ENCODE data around the gene KRT13.

KRT13 gene

DNA sequence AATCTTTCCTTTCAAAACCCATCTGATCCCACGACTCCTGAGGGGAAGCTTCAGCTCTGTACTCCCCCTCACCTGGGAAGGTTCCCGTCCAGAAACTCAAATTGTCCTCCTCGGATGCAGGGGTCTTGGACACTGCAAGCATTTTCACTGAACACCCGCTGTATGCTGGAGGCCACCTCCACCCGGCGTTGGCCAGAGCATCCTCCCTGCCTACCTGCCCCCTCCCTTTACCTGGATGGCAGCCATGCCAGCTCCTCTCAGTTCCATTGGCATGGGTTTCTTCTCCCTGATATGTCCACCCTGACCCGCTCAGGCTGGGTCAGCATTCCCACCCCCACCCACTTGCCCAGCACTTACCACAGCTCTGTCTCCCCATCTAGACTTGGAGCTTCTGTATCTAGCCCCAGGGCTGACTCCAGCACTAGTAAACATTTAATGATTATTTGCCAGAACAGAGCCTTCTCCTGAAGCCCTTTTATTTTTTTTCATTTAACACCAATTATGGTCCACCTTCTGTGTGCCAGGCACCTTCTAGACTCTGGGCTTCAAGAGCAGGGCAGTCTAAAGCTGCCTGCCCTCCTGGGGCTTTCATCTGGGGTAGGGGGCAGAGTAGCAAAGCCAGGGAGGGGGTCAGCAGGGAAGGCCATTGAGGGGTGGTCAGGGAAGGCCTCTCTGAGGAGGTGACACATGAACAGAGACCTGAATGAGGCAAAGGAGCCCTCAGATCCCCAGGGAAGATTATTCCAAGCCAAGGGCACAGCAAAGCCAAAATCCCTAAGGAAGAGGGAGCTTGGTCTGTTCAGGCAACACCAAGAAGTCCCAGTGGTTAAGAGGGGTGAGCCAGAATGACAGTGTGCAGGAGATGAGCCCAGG is 31.6 kb upstream of the KRT13 start:
- DNase-seq: no peak

DNA sequence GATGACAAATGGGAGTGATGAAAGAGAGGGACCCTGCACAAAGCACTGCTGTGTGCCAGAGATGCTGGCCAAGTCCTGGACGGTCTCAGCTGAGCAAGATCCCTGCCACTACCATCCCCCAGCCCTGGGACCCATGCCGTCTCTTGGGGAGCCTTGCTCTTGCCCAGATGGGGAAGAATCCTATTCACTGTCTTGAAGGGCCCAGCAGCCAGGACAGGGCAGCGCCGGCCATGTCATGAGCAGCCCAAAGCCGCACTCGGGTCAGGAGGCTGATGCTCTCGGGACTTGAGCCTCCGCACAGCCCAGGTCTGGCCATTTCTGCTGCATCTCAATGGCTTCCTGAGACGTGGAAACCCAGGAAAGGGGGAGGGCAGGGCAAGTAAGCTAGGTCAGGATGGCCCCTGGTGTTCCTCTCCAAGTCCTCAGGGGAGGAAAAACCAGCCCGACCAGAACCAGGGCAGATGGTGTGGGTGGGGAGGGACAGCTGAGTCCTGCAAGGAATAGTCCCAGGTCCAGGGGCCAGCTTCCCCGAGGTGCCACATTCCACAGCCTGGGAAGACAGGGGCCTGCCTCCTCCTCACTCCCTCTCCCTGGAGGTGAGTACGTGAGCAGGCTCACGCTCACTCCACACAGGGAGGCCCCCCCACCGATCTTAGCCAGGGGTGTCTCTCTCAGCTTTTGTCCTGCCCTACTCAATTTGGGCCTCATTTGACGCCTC is 30.5 kb upstream of the KRT13 start:
- DNase-seq: no peak

DNA sequence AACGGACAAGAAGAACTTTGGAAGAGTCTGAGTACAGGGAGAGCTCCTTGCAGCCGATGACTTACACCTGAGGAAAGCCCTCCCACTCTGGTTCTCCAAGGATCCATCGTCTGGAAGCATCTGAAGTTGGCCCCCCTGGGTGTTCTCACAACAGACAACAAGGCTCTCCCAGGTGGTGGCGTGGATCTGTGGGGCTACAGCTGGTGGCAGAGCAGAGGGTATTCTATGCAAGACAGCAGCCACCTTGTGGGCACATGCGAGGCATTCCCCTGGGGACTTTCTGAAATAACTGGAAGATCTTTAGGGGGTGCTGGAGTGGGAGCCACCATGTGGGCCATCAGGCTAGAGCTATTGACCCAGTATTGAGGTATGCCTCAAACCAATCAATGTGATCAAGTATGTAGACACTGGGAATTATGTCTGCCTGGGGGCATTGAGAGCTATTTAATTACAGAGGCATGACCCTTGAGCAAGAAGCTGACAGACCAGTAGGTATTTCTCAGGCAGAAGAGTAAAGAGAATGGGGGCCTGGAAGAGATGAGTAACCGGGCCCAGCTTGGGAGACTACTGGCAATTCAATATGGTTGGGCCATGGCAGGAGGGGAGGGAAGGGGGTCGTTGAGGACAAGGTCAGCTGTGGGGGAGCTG is 29.6 kb upstream of the KRT13 start:
- no peak for DNase-seq

DNA sequence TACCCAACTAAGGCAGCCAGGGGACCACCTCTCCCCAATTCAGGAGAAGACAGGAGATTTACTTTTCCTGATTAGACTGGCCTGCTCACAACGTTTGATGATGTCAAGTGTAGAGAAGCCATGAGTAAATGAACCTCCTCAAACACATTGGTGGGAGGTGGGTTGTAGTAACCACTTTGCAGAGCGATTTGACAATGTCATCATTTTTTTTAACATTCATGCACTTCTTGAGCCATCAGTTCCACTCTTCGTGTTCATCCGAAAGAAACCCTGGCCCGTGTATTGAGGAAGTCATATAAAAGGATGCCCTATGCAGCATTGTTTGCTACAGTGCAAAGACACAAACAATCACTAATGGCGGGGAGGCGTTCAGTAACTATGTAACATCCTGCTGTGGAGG is 28.2 kb upstream of the KRT13 start:
- DNase-seq: no peak

DNA sequence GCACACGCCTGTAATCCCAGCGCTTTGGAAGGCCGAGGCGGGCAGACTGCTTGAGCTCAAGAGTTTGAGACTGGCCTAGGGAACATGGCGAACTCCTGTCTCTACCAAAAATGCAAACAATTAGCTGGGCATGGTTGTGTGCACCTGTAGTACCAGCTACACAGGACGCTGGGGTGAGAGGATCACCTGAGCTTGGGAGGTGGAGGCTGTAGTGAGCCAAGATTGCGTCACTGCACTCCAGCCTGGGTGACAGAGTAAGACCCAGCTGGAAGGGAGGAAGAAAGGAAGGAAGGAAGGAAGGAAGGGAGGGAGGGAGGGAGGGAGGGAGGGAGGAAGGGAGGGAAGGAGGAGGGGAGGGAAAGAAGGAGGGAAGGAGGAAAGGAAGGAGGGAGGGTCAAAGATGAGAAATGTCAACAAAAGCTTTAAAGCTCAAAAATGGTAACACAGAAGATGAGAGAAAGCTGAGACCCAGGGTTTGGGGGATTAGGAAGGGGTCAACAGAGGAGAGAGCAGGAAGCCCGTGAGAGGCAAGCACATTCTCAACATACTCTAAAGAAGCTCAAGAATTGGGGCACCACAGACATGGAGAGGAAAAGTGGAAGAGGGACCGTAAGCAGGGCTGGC is 27.6 kb upstream of the KRT13 start:
- no peak for DNase-seq

DNA sequence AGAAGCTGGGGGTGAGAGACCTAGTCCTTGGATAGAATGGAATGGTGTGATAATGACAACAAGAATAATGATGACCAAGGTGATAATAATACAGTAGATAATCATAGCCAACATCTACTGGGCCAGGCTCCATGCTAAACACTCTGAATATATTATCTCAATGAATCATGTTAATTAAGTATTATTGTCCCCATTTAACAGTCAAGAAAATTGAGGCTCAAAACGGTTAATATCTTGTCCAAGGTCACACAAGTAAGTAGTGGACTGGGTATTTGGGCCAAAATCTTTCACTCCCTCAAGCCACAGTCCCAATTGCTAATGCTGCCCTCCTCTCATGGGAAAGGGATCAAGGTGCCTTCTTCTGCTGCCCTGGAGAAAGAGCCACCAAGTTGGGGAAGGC is 26.6 kb upstream of the KRT13 start:
- DNase-seq: no peak

DNA sequence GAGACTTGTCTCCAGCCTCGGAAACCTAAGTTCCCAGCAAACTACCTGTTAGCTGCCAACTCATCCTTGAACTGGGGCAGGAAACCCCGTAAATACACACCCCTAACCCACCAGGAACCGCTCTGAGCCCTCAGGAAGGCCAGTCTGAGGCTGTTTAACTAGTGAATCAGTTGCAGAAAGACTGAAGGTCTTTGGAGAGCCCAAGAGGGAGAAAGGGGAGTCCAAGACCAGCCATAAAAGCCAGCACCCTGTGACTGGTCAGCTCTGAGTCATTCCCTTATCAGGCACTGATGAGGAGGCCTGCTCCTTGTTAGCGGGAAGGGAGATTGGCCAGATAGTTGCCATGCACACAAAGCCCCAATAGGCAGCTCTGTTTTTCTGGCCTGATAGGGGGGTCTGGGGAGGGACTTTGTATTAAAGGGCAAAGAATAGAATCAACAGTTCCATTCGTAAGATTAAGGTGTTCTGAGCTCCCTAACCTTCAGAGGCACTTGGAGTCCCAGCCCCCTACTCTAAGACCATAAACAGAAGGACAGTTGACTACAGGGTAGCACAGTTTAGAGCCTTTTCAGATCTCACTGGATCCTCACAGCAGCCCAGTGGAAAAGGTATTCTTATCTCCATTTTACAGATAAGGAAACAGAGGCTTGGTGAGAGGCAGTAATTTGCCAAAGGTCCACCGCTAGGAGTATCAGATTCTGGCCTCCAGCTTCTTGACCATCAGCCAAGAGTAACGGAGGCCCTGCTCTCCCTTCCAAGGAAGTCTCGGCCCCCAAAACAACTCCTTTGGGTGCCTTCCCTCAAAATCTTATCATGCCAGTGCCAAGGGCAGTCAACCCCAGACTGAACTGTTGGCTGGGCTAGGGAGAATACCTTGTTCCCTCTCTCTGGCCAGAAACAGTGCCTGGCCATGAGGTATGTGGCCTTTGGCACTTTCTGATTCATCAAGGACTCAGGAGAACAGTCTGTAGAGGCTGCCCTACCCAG is 24.9 kb upstream of the KRT13 start:
- DNase-seq: peak; percentile 86

DNA sequence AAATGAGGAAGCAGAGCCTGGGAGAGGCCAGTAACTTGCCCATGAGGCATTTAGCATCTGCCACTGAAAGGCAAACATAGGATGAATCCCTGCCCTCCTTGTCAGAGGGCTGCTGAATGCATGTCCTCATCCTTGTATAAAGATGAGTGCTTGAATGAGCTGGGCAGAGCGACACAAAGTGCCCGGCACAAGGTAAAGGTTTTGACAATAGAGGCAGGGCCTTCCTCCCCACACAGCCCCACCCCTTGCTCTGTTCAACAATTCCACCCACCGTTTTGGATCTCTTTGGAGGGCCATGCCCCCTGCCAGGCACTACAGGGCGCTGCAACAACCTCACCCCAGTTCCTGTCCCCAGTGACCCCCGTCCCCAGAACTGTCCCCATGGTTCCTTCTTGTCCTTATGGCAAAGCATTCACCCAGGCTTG is 24.1 kb upstream of the KRT13 start:
- DNase-seq: no peak

DNA sequence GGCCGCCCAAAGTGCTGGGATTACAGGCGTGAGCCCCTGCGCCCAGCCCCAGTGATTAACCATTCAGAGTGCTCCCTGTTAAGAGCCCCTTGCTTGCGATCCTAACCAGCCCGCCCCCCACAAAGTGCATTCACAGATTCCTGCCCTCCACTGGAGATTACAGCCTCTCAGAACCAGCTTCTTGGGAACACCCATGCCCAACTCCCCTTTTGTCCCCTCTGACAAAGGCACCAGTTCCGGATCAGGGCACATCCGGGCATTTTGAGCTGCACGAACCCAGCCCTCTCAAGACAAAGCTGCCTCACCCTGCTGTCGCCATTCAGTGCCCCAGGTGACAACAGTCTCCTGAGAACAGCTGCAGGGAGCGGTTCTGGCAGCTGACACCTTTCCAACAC is 23.5 kb upstream of the KRT13 start:
- no peak for DNase-seq

DNA sequence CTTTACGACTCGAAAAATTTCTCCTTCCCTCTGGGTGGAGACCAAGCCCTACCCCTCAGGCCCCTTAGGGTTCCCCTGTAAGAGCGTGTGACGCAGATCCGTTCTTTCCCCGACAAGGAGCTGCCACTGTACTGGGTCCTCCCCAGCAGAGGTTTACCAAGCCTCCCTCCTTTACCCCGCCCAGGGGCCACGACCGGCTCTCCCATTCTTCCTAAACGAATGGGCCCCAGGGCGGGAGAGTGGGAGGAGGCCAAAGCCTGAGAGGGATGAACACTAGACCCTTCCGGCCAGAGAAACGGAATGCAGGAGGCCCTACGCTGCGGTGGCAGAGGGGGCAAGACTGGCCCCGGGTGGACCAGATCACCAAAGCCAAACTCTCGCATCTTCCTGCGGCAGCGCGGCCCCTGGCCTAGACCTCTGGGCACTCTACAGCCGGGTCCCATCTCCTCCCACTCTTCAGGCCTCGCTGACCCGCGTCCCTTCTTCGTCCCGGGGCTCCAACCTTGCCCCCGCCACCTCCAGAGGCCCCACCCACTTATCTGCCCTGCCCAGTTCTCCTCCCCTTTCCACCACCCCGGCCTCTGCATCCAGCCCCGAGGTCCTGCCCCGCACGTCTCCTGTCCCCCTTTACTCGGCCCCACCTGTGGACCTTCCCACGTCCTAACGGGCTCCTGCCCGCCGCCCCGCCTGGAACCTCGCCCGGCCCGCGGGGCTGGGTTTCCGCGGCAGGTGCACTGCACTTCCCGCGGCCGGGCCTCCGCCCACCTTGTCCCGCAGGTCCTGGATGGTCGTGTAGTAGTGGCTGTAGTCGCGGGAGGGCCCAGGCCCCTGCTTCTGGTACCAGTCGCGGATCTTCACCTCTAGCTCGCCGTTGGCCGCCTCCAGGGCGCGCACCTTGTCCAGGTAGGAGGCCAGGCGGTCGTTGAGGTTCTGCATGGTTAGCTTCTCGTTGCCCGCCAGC is 21.9 kb upstream of the KRT13 start:
- no peak for DNase-seq

DNA sequence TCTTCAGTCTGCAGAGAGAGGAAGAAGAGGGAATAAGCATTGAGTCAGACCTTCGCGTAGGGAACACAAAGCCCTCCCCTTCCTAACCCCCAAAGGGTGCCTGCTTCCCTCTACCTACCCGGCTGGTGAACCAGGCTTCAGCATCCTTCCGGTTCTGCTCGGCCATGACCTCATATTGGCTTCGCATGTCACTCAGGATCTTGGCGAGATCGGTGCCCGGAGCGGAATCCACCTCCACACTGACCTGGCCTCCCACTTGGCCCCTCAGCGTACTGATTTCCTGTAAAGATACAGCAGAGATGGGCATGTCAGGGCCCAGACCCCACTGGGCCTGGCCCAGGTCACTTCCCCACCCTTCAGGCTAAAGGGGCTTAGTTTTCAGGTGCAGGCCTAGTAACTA is 18.8 kb upstream of the KRT13 start:
- DNase-seq: no peak

DNA sequence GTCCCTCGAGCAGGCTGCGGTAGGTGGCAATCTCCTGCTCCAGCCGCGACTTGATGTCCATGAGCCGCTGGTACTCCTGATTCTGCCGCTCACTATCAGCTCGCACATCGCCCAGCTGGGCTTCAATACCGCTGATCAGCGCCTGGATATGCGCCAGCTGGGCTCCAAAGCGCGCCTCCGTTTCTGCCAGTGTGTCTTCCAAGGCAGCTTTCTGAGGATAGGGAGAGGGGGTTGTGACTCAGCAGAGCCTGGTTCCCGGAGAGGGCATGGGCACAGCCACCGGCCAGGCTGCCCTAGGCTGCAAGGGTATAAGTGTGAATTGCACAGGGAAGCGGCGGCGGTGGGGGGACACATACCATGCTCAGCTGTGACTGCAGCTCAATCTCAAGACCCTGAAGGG is 18.4 kb upstream of the KRT13 start:
- no peak for DNase-seq

DNA sequence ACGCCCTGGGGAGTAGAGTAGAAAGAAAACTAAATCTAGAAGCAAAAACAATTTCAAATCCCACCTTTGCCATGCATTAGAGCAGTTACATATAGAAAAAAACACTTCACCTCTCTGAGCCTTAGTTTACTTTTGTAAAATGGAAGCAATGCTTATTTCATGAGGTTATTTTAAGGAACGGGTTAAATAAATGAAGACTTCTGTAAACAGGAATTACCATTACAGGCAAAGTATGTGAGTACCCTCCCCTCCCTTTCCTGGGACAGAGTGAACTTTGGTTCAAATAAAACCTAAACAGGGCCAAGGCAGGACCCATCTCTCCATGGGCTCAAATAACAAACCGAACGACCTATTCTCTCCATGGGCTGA is 17.8 kb upstream of the KRT13 start:
- no peak for DNase-seq

DNA sequence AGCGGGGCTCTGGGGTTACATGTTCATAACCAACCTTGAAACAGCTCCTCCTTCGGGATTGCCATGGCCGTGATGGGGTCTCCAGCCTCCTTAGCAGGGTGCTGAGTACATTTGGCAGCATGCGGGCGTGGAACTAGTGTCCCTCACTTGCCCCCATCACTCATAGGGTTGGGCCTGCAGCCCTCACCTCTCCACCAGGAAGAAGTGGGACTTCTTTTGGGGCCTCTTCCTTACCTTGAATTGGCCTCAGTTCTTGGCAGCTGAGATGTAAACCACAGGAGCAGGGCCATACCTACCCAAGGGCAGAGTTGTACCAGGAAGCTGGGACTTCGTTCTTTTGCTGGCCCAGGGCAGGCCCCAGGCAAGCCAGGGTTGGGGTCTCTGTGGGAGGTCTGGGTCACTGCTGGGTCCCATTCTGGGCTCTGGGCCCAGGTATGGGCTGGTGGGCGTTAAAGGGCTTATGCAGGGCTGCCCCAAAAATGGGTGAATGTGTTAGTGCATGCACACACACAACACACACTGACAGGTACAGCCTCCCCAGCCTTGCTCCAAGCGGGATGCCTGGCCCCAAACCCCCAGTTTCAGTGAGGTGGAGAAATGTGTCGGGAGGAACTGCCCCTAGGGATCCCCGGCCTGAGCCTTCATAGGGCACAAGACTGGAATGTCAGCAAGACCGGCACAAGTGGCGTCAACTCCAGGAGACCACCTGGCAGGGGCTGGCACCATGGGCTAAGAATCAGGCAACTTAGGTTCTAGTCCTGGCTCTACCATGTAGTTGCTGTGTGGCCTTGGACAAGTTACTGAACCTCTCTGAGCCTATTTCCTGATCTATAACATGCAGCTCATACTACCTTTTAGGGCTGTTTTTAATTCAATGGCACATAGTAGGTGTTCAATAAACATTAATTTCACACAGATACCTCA is 17.2 kb upstream of the KRT13 start:
- DNase-seq: no peak

DNA sequence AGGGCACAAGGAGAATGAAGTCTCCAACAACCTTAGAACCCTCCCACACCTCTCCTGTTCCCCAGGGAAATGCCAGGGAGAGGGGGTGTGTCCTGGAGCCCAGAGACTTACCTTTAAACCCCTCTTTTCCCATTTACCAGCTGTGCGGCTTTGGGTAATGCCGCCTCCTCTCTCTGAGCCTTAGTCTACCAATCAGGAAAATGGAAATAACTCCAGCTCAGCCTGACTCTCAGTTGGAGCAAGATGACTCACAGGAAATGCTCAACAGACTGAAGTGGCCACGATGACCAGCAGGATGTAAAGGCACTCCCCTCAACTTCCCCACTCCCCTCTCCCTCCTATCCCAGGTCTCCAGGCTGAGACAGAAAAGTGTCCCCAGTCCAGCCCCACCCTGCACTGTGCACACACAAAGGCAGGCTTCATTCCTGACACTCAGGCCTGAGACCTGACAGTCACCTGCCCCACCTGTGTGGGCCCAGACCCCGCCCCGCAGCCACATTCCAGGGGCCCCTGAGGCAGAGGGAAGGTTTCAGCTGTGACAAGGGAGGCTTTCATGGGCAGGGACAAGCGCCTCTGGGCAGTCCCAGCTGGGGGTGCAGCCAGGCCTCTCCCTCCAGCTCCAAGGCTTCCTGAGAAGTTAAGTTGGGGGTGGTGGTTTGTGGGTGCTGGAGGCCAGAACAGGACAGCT is 16.3 kb upstream of the KRT13 start:
- DNase-seq: peak; percentile 59

DNA sequence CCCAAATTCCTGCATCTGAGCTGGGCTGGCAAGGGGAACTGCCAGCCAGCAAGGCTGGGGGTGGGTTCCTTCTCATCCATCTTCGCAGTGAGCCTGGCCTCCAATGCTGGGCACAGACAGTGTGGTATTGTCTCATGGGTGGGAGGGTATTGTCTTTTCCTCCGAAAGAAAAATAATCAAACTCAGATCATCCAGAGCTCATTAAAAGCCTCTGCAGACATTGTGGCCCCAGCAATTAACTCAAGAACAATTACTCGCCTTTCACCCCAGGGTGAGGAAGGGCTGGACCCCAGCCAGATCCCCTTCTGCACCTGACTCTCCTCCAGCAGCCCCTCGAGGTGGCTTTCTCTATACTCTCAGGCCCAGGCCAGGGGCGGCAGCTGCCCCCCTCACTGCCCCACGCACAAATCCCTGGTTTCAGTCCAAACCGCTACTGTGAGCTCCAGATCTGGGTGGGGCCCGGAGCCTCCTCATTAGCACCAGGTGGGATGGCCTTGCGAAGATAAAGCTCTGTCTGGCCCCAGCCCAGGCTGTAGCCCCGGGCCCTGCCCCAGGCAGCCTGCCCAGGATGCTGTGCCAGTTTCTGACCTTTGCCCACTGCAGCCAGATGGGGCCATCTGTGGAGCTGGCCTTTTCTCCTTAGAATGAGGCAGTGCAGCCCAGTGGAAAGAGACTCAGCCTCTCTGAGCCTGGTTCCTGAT is 15.6 kb upstream of the KRT13 start:
- DNase-seq: no peak

DNA sequence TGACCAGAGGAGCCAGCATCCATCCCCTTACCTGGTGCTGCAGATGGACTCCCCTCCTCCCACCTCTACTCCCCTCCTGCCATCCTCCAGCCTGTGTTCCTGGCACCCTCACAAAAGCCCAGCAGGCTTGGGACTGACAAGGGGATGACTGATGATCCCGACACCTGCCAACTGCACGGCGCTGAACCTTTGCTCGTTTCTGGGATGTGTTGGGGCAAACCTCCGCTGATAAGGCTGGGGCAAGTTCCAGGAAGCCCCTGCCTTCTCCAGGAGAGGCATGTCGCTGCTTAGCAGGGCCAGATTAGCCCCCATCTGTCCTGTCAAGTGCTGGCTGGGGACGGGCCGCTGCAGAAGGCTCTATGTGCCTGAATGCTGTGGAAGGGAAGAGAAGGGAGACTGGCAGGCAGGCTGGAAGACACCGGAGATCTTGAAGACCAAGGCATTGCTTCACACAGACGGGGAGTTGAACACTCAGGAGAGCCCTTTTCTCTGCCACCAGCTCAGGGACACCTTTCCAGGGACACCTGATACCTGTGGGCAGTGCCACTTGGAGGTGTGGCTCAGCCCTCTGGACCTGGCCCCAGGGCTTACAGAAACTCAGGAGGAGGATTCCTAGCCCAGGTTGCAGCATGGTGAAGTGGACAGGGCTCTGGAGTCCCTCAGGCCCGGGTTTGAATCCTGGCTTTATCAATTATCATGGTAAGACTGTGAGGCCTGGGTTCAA is 14.3 kb upstream of the KRT13 start:
- DNase-seq: no peak
